ENCODE measurements around the gene CBFA2T3.

The CBFA2T3 gene

GRCh38 chr16:88886420-88886844 is 90.6 kb downstream of the CBFA2T3 start:
- Histone ChIP-seq H3K4me3 (ENCODE audit: low read length) (no peak overlapping the region), H3K4me1 (ENCODE audit: control insufficient read depth, insufficient read depth, low read length) (peaks cover 1% of the 10 kb centered on the region; the same call in 1 of the 2 replicates), H3K36me3 (ENCODE audit: control insufficient read depth, insufficient read depth, low read length) (no peaks in the 10 kb centered on the region; the same call in 1 of the 2 replicates), H3K27ac (ENCODE audit: low read length) (no peak overlapping the region), H3K9me3 (ENCODE audit: control insufficient read depth, insufficient read depth, low read length) (no peaks in the 10 kb centered on the region), H3K27me3 (ENCODE audit: control insufficient read depth, insufficient read depth, low read length) (no peaks in the 10 kb centered on the region)
- no peak for DNase-seq (ENCODE audit: low read depth, low spot score)
- no CpG with 5 or more reads among the region's 15 CpGs for WGBS (ENCODE audit: insufficient coverage, insufficient read length)

DNA sequence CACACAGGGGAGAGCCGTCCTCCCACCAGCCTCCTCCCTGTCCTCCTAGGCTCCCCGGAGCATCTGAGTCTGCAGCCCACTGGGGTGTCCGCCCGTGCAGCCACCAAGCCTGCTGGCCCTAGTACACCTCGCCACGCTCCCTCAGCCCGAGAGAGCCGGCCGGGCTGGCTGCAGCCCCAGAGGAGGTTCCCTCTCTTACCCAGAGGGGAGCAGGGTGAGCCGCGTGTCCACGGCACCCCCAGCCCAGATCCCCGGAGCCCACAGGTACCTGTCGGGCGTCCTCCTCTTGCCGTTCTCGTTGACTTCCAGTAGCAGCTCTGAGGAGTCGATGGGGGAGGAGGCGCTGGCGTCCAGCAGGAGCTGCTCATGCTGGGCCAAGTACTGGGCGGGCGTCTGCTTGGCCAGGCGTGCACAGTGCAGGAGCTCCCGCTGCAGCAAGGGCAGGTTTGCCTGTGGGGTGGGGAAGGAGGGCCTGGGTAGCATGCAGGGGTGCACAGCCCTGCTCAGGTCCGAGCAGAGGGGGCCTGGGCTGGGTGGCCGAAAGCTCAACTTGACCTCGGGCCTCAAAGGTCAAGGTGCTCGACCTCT is 91.2 kb downstream of the CBFA2T3 start:
- WGBS (ENCODE audit: insufficient coverage, insufficient read length), result no CpG with 5 or more reads among the region's 28 CpGs
- Histone ChIP-seq H3K9me3 (ENCODE audit: control insufficient read depth, insufficient read depth, low read length) (no peaks in the 10 kb centered on the region), H3K4me3 (ENCODE audit: low read length) (no peak overlapping the region), H3K36me3 (ENCODE audit: control insufficient read depth, insufficient read depth, low read length) (no peaks in the 10 kb centered on the region; the same call in 1 of the 2 replicates), H3K27ac (ENCODE audit: low read length) (no peak overlapping the region), H3K4me1 (ENCODE audit: control insufficient read depth, insufficient read depth, low read length) (peaks cover 1% of the 10 kb centered on the region; the same call in 1 of the 2 replicates), H3K27me3 (ENCODE audit: control insufficient read depth, insufficient read depth, low read length) (no peaks in the 10 kb centered on the region)
- DNase-seq (ENCODE audit: low read depth, low spot score), result no peak

GRCh38 chr16:88884569-88885271 is 92.3 kb downstream of the CBFA2T3 start:
- WGBS (ENCODE audit: insufficient coverage, insufficient read length), result no CpG with 5 or more reads among the region's 39 CpGs
- Histone ChIP-seq H3K36me3 (ENCODE audit: control insufficient read depth, insufficient read depth, low read length) (no peaks in the 10 kb centered on the region), H3K4me1 (ENCODE audit: control insufficient read depth, insufficient read depth, low read length) (peaks cover 3% of the 10 kb centered on the region; the same call in 1 of the 2 replicates)

DNA sequence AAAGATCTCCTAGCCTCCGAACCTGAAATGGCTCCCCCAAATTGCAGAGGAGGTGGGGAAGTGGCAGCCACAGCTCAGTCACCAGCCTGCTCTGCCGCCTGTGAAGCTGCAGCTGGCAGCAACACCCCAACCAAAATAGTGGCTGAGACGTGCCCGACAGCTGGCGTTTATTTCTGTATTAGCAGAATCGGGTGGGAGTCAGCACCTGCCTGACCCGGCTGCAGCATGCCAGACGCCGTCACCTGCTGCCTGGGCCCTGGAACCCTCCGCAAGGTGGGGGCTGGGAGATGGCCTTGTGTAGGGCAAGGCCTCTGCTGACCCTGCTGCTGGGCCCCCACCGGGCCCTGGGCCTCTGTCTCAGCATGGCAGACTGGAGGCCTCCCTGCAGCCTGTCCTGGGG is 93.1 kb downstream of the CBFA2T3 start:
- Histone ChIP-seq H3K36me3 (ENCODE audit: control insufficient read depth, insufficient read depth, low read length) (no peaks in the 10 kb centered on the region), H3K4me1 (ENCODE audit: control insufficient read depth, insufficient read depth, low read length) (peaks cover 3% of the 10 kb centered on the region; the same call in 1 of the 2 replicates)
- no CpG with 5 or more reads among the region's 11 CpGs for WGBS (ENCODE audit: insufficient coverage, insufficient read length)

More at GRCh38 chr16:88884569-88885271, 92.3 kb downstream of the CBFA2T3 start:
- H3K4me3 ChIP-seq (ENCODE audit: low read length), result no peak overlapping the region
- no peaks in the 10 kb centered on the region for H3K9me3 ChIP-seq (ENCODE audit: control insufficient read depth, insufficient read depth, low read length)
- no peak overlapping the region for H3K27ac ChIP-seq (ENCODE audit: low read length)
- no peak for DNase-seq (ENCODE audit: low read depth, low spot score)
- no peaks in the 10 kb centered on the region for H3K27me3 ChIP-seq (ENCODE audit: control insufficient read depth, insufficient read depth, low read length)

DNA sequence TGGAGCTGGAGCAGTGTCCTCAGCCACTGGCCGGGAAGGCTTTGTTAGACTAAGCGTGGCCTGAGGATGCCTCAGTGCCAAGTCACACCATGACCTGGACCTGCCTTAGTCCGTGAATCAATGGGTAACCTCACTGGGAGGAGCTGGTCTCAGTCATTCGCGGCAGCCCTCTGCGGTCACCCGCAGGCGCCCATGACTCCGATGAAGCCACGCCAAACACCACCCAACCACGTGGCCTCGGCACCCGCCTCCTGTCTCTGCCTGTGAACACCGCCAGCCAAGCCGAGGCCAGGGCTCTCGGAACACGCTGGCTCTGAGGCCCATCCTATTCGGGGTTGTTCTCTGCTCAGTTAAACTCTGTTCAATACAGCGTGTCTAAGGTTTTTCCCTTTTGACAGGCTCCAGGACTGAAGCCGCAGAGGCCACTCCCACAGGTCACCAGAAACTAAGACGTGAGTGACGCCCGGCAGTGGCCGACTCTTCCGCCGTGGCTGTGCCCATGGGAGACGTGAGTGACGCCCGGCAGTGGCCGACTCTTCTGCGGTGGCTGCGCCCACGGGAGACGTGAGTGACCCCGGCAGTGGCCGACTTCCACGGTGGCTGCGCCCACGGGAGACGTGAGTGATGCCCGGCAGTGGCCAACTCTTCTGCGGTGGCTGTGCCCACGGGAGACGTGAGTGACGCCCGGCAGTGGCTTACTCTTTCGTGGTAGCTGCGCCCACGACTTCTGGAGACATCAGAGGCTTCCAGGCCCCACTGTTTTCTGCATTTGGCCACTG is 93.7 kb downstream of the CBFA2T3 start:
- H3K9me3 ChIP-seq (ENCODE audit: control insufficient read depth, insufficient read depth, low read length), result no peaks in the 10 kb centered on the region
- WGBS (ENCODE audit: insufficient coverage, insufficient read length), result no CpG with 5 or more reads among the region's 49 CpGs
- no peak overlapping the region for H3K4me3 ChIP-seq (ENCODE audit: low read length)
- peaks cover 3% of the 10 kb centered on the region; the same call in 1 of the 2 replicates for H3K4me1 ChIP-seq (ENCODE audit: control insufficient read depth, insufficient read depth, low read length)
- no peak for DNase-seq (ENCODE audit: low read depth, low spot score)
- H3K27me3 ChIP-seq (ENCODE audit: control insufficient read depth, insufficient read depth, low read length), result no peaks in the 10 kb centered on the region
- no peak overlapping the region for H3K27ac ChIP-seq (ENCODE audit: low read length)
- H3K36me3 ChIP-seq (ENCODE audit: control insufficient read depth, insufficient read depth, low read length), result no peaks in the 10 kb centered on the region

More for the DNA sequence above, 93.1 kb downstream of the CBFA2T3 start:
- Histone ChIP-seq H3K9me3 (ENCODE audit: control insufficient read depth, insufficient read depth, low read length) (no peaks in the 10 kb centered on the region), H3K4me3 (ENCODE audit: low read length) (no peak overlapping the region), H3K27ac (ENCODE audit: low read length) (no peak overlapping the region), H3K27me3 (ENCODE audit: control insufficient read depth, insufficient read depth, low read length) (no peaks in the 10 kb centered on the region)
- no peak for DNase-seq (ENCODE audit: low read depth, low spot score)

DNA sequence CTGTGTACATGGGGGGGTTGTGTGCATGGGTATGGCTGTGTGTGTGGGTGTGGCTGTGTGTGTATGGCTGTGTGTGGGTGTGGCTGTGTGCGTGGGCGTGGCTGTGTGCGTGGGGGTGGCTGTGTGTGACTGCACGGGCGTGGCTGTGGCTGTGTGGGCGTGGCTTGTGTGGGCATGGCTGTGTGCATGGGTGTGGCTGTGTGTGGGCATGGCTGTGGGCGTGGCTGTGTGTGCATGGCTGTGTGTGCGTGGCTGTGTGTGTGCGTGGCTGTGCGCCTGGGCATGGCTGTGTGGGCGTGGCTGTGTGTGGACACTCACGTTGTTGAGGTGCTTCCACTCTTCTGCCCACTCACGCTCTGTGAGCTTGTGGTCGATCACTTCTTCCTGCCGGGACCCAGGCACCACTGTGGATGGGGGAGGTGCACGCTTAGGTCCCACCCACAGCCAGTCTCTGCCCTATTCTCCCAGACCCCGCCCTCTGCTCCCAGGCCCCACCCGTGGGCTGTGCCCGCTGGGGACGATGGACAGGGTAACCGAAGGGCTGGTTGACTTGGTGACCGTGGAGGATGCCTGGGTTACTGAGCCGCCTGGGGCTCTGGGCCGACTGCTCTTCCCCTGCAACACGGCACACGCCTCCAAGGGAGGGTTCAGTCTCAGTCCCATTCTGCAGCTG is 94.5 kb downstream of the CBFA2T3 start:
- no peak for DNase-seq (ENCODE audit: low read depth, low spot score)
- Histone ChIP-seq H3K27ac (ENCODE audit: low read length) (no peak overlapping the region), H3K4me1 (ENCODE audit: control insufficient read depth, insufficient read depth, low read length) (peaks cover 2% of the 10 kb centered on the region; the same call in 1 of the 2 replicates), H3K27me3 (ENCODE audit: control insufficient read depth, insufficient read depth, low read length) (no peaks in the 10 kb centered on the region), H3K4me3 (ENCODE audit: low read length) (no peak overlapping the region), H3K36me3 (ENCODE audit: control insufficient read depth, insufficient read depth, low read length) (no peaks in the 10 kb centered on the region), H3K9me3 (ENCODE audit: control insufficient read depth, insufficient read depth, low read length) (no peaks in the 10 kb centered on the region)
- no CpG with 5 or more reads among the region's 26 CpGs for WGBS (ENCODE audit: insufficient coverage, insufficient read length)

- no peak overlapping the region for H3K4me3 ChIP-seq (ENCODE audit: low read length)
- H3K27me3 ChIP-seq (ENCODE audit: control insufficient read depth, insufficient read depth, low read length), result no peaks in the 10 kb centered on the region
- peaks cover 2% of the 10 kb centered on the region; the same call in 1 of the 2 replicates for H3K4me1 ChIP-seq (ENCODE audit: control insufficient read depth, insufficient read depth, low read length)
- no peaks in the 10 kb centered on the region for H3K9me3 ChIP-seq (ENCODE audit: control insufficient read depth, insufficient read depth, low read length)
- no peak overlapping the region for H3K27ac ChIP-seq (ENCODE audit: low read length)
- no CpG with 5 or more reads among the region's 27 CpGs for WGBS (ENCODE audit: insufficient coverage, insufficient read length)
- H3K36me3 ChIP-seq (ENCODE audit: control insufficient read depth, insufficient read depth, low read length), result no peaks in the 10 kb centered on the region
- DNase-seq (ENCODE audit: low read depth, low spot score), result no peak
Observed at GRCh38 chr16:88881675-88882357, 95.2 kb downstream of the CBFA2T3 start.

DNA sequence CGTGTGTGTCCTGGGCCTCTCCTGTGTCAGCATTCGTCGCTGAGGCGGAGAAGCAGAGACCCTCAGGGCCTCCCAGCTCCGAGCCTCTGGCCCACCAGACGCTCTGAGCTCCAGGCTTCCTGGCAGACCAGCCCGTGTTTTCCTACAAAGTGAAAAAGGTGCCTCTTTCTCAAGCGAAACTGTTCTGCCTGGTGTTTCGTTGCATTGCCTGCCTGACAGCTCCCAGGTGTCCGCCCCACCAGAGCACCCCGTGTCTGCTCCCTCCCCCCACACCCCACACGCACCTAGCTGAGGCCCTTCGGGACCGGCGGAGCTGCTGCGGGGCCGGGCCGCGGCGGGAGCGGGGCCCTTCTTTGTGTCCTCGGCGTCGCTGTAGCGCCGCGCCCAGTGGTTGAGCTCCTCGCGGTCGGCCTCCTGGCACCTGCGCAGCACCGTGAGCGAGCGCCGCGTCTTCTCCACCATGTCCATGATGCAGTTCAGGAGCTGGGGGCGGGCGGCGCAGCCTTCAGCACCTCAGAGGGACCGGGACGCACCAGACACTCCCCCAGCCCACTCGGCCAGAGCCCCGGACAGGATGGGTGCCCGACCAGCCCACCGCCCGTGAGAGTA is 95.9 kb downstream of the CBFA2T3 start:
- H3K9me3 ChIP-seq (ENCODE audit: control insufficient read depth, insufficient read depth, low read length), result no peaks in the 10 kb centered on the region
- H3K27me3 ChIP-seq (ENCODE audit: control insufficient read depth, insufficient read depth, low read length), result no peaks in the 10 kb centered on the region
- H3K4me3 ChIP-seq (ENCODE audit: low read length), result no peak overlapping the region; the same call in 1 of the 2 replicates
- no CpG with 5 or more reads among the region's 46 CpGs for WGBS (ENCODE audit: insufficient coverage, insufficient read length)
- no peaks in the 10 kb centered on the region for H3K36me3 ChIP-seq (ENCODE audit: control insufficient read depth, insufficient read depth, low read length)
- no peak overlapping the region for H3K27ac ChIP-seq (ENCODE audit: low read length)
- DNase-seq (ENCODE audit: low read depth, low spot score), result no peak
- peaks cover 2% of the 10 kb centered on the region; the same call in 1 of the 2 replicates for H3K4me1 ChIP-seq (ENCODE audit: control insufficient read depth, insufficient read depth, low read length)

GRCh38 chr16:88880226-88881006 is 96.6 kb downstream of the CBFA2T3 start:
- DNase-seq (ENCODE audit: low read depth, low spot score), result no peak
- Histone ChIP-seq H3K4me3 (ENCODE audit: low read length) (no peak overlapping the region), H3K27me3 (ENCODE audit: control insufficient read depth, insufficient read depth, low read length) (no peaks in the 10 kb centered on the region), H3K27ac (ENCODE audit: low read length) (no peak overlapping the region), H3K36me3 (ENCODE audit: control insufficient read depth, insufficient read depth, low read length) (no peaks in the 10 kb centered on the region), H3K4me1 (ENCODE audit: control insufficient read depth, insufficient read depth, low read length) (peaks cover 2% of the 10 kb centered on the region; the same call in 1 of the 2 replicates), H3K9me3 (ENCODE audit: control insufficient read depth, insufficient read depth, low read length) (no peaks in the 10 kb centered on the region)
- no CpG with 5 or more reads among the region's 36 CpGs for WGBS (ENCODE audit: insufficient coverage, insufficient read length)

Measured in iPS DF 6.9 (cell line).